ENCODE data around the gene SUFU.

Gene SUFU

GRCh38 chr10:102647443-102648268 is 143.9 kb downstream of the SUFU start:
- FAIRE-seq (no peak), DNase-seq (ENCODE audit: insufficient read length, low spot score) (no peak)

DNA sequence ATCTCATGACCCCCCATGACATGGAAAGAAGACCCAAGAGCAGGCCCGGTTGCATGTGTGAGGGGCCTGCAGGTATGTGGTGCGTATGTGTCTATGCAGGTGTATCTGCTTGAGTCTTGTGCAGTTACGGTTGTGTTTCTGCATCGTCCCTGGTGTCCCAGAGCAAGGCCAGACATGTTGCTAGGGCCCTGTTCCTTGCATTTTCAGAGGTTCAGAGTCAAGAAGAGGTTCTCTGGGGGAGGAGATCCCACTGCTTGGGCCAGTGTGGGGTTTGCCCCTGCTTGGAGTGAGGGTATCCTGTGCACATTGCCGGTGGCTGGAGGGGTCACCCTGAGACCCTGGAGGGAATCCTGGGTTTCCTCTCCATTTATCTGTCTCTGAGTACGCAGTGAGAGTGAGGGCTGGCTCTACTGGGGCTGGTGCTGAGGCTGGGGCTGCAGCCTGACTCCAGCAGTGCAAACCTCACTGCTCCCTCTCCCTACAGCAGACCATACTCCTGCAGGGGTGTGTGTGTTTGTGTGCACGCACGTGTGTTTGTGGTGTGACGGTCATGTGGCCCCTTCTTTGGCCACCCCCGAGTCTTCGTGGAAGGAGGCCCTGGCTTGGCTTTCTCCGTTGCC is 144.6 kb downstream of the SUFU start:
- DNase-seq (ENCODE audit: insufficient read length, low spot score) (no peak), FAIRE-seq (no peak)

- DNase-seq (ENCODE audit: insufficient read length, low spot score) (no peak), FAIRE-seq (no peak)
These were observed 145.4 kb downstream of the SUFU start for GRCh38 chr10:102648889-102649796.

GRCh38 chr10:102649797-102650654 is 146.3 kb downstream of the SUFU start:
- DNase-seq (ENCODE audit: insufficient read length, low spot score) (no peak), FAIRE-seq (no peak)

- FAIRE-seq = no peak
- DNase-seq (ENCODE audit: insufficient read length, low spot score) = no peak
These were observed 147.1 kb downstream of the SUFU start for GRCh38 chr10:102650655-102651454.

DNA sequence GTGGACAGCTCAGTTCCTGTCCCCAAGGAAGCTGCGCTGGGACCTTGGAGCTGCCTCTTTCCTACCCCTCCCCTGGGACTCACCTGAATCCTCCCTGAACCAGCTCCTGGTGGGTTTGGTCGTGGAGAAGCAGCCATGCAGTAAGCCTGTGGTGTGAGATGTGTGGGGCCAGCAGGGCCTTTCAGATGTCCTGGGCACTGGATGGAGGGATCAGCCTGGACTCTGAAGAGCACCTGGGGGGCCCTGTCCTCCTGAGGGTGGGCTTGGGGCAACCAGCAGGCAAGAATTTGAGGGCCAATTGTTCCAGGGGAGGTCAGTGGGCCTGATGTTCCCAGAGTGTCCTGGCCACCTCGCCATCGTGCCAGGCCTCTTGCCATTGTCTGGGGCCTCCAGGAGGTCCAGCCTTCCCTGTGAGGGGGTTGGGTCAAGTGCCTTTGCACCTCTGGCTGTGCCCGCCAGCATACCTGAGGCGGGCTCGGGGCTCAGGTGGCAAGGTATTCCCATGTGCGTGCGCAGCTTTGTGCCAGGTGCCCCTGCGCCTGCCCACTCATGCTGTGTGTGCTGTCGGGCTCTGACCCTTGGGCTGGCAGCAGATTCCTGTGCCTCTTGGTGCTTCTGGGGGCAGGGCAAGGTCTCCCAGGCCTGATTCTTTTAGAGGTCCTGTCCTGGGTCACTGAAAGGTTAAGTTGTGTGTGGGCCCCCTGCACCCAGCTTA is 147.8 kb downstream of the SUFU start:
- FAIRE-seq (no peak), DNase-seq (ENCODE audit: insufficient read length, low spot score) (no peak)

GRCh38 chr10:102652170-102652916 is 148.6 kb downstream of the SUFU start:
- DNase-seq (ENCODE audit: insufficient read length, low spot score) = no peak
- FAIRE-seq = no peak

DNA sequence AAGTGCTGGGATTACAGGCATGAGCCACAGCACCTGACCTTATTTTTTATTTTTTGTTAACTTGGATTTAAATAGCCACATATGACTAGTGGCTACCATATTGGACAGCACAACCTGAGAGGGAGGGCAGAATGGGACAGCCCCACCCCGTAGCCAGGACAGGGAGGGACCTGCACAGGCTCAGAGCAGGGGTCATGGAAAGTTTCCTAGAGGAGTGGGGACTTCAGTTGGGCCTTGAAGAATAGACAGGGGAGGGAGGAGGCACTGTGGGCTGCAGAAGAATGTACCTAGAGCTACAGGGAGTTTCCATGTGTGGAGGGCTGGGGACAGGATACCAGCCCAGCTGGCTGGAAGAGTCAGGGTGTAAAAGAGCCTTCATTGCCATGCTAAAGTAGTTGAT is 149.3 kb downstream of the SUFU start:
- FAIRE-seq = no peak

DNA sequence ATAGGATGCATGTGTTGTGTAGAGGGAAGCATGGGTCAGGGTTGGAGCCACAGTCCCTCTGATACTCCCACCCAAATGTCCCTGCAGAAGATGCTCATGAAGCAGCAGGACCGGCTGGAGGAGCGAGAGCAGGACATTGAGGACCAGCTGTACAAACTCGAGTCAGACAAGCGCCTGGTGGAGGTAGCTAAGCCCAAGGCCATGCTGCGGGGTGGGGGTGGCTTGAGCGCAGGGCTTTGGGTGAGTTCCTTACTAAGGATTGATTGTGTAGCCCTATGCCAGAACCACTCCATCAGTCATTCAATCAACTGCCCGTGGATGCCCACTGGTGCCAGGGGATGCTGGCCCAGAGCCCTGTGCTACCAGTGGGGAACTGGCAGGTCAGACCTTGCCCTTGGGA is 150.8 kb downstream of the SUFU start:
- no peak for DNase-seq (ENCODE audit: insufficient read length, low spot score)
- FAIRE-seq = no peak

More for the DNA sequence above, 149.3 kb downstream of the SUFU start:
- DNase-seq (ENCODE audit: insufficient read length, low spot score) = no peak

DNA sequence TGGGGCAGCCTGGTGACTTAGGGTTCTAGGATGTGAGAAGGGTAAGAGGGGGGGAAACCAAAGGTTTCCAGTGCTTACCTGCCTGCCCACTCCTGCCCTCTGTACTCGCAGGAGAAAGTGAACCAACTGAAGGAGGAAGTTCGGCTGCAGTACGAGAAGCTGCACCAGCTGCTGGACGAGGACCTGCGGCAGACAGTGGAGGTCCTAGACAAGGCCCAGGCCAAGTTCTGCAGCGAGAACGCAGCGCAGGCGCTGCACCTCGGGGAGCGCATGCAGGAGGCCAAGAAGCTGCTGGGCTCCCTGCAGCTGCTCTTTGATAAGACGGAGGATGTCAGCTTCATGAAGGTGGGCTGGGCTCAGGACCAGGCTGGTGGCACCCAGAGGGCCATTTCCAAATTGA is 151.2 kb downstream of the SUFU start:
- DNase-seq (ENCODE audit: insufficient read length, low spot score) (no peak), FAIRE-seq (no peak)

- no peak for FAIRE-seq
- no peak for DNase-seq (ENCODE audit: insufficient read length, low spot score)
These were observed 152.3 kb downstream of the SUFU start for GRCh38 chr10:102656026-102656425.

- no peak for FAIRE-seq
- DNase-seq (ENCODE audit: insufficient read length, low spot score) = no peak
These were observed 153.1 kb downstream of the SUFU start for GRCh38 chr10:102656791-102657371.

GRCh38 chr10:102657451-102657850 is 153.7 kb downstream of the SUFU start:
- no peak for FAIRE-seq
- no peak for DNase-seq (ENCODE audit: insufficient read length, low spot score)

- DNase-seq (ENCODE audit: insufficient read length, low spot score) = no peak
- FAIRE-seq = no peak
These were observed 154.4 kb downstream of the SUFU start for GRCh38 chr10:102657984-102658724.

DNA sequence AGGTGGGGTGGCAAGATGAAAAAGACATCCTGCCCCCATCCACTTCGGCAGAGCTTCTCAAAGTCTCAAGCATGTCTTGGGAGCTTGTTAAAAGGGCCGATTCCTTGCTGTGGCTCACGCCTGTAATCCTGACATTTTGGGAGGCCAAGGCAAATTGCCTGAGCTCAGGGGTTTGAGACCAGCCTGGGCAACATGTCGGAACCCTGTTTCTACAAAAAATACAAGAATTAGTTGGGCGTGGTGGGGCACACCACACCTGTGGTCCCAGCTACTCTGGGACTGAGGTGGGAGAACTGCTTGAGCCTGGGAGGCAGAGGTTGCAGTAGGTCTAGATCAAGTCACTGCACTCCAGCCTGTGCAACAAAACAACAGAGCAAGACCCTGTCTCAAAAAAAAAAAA is 155.0 kb downstream of the SUFU start:
- FAIRE-seq (no peak), DNase-seq (ENCODE audit: insufficient read length, low spot score) (no peak)

DNA sequence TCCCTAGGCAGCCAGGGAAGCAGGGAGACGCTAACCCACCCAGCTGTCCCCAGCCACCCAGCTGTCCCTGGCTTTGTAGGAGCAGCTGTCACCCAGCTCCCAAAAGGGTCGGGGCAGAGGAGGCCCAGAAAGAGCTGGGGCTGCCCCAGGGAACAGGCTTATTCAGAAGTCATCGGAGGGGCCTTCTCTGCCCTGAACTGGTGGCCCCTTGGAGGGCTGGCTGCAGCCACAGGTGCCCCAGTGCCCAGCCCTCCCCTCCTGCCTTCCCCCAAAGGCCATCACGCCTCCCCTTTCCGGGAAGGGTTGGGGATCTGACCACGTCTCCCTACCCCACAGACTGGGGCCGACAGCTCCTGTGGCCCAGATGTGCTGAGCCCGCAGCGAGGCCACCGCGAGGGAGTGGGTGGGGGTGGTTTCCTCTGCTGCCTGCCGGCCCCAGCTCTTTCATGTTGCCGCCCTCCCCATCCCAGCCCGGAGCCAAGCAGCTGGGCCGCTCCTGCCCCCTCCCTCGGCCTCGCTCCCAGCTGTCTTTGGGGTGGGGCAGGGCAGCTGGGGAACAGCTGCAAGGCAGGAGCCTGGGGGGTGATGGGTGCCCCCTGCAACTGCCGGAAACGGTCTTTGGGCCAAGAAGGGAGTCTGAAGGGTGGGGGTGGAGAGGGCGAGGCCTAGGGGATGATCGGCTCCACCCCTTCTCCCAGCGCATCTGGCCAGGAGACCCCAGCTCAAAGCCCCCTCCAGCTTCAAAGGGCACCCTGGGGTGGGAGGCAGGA is 157.3 kb downstream of the SUFU start:
- FAIRE-seq = no peak
- no peak for DNase-seq (ENCODE audit: insufficient read length, low spot score)

GRCh38 chr10:102661658-102662028 is 157.9 kb downstream of the SUFU start:
- FAIRE-seq = no peak
- no peak for DNase-seq (ENCODE audit: insufficient read length, low spot score)
